ENCODE measurements around the gene RABGEF1.
"Not testable (repeated sequence)": the region's sequence is repeated elsewhere in the genome, so short reads cannot be mapped to it uniquely, and the experiment has no call there.

RABGEF1 gene

GRCh38 chr7:66740302-66740979 lies at the start of gene RABGEF1:
RABGEF1 (plus strand) TSS chr7:66740733; CDS start chr7:66771900, 31,167 bp downstream.
- peak; percentile 75 for DNase-seq

DNA sequence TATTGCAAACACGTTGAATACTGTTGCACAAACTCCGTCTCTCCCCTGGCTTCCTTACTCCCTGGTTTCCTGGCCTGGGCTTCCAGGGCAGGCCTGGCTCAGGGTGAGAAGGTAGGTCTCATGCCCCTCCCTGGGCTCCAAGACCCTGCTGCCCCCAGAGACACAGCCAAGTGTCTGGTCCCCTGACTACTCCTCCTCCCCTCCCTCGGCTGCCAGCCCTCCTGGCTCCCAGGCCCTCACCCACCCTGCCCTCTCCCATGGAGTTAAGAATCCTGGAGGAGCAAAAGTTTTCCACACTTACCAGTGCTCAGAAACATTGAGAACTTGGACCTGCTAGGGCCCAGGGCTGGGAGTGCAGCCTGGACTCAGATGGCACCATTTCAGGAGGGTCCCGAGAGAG lies 47.2 kb upstream of the RABGEF1 start:
- DNase-seq: no peak

GRCh38 chr7:66694286-66694685 lies 46.2 kb upstream of the RABGEF1 start:
- DNase-seq: no peak

GRCh38 chr7:66695417-66695816 lies 45.1 kb upstream of the RABGEF1 start:
- DNase-seq: not testable (repeated sequence)

- DNase-seq: not testable (repeated sequence)
These were observed 44.4 kb upstream of the RABGEF1 start for GRCh38 chr7:66696134-66696533.

DNA sequence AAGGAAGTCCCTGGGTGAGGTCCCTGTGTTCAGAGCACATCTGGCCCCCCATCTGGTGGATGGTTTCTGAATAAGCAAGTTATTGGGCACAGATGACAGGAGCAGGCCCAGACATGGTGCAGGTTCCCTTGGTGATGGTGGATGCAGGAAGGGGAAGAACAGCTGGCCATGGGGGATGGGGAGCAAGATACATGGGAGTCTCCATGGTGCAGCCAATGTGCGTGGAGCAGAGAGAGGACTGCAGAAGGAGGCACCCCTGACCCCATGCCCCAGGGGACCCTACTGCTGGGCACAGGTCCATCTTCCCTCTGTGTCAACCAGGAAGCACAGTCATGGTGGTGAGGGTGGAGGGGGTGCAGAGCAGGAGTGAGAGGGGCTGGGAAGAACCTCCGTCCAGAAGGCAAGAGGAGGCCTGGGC lies 43.8 kb upstream of the RABGEF1 start:
- no peak for DNase-seq

DNA sequence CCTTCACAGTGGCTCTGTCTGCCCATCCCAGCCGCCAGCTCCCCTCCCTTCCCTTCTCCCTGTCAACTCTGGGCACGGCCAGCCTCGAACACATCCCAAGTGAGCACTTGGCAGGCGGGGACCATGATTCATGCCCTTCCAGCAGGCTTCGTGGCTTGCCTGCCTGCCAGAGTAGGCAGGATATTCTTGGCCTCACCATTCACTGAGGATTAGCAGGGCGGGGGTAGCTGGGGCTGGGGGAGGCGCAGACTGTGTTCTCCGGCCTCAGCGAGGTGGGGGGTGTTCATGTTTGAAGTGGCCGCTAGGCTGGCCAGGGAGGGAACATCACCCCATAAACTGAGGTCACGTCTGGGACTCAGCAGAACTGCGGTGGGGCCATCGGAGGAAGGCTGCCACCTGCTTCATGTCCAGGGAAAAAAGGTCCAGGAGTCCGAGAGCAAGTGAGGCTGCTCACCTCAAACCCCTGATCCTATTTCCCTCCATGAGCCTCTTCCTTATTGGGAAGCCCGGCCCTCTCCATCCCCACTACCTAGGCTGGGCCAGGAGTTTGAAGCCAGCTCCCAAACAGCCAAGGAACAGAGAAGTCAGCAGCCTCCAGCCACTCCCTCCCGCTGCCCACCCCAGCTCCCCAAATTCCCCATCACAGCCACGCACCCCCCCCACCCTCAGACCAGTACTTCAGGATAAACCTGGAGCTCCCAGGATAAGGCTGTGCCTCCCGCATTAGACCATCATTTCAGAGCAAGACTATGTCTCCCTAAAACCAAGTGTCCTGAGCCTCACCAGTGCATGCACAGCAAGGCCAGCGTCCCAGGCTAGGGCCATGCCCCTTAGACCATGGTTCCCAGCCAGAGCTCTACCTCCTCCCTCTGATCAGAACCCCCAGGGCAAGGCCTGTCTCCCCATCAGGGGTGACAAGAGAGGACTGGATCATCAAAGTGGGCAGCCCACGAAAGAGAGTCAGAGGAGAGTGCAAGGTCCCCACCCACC lies 42.8 kb upstream of the RABGEF1 start:
- DNase-seq: no peak

DNA sequence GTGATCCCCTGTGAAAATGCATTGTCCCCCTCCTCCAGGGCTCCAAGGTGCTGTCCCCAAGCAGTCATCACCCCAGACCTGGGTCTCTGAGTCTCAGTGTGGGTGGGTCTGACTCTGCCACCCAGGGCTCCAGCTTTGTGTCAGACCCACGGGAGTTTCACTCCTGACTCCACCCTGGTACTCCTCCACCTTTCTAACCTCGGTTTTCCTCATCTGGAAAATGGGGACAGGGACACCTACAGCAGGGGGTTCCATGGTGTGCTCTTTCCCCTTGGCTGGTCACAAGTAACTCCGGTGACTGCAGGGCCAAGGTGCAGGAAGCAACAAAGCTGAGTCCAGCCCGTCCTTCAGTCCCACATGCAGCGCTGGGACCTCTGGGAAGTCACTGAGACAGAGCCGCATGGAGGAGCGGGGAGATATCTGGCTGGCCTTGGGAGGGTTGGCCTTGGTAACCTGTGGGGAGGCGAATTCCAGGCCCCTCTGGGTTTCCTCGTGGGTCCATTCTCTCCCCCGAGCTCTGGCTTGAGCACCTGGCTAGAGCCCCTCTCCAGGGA lies 41.8 kb upstream of the RABGEF1 start:
- DNase-seq: no peak

- no peak for DNase-seq
These were observed 40.5 kb upstream of the RABGEF1 start for GRCh38 chr7:66699998-66700397.

DNA sequence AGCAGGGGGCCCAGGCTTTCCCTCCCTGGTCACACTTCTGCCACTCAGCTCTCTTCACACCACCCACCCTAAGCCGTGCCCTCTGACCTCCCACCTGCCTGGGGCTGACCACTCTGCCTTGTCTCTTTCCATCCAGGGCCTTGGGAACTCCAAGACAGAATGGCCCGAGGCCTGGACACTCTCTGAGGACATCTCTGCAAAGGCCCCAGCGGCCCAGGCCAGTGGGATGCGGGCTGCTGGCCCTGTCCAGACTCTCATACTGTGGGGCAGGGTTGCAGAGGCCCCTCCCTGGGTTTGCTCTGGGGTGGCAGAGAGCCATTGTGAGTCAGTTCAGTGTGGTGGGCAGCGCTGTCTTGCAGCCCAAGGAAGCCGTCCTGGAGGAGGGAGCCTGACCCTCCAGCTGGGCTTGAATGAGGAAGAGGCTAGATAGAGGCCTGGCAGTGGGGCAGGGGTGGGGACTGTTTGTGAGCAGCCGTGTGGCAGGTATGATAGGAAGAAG lies 39.9 kb upstream of the RABGEF1 start:
- DNase-seq: no peak

GRCh38 chr7:66707825-66708224 lies 32.7 kb upstream of the RABGEF1 start:
- DNase-seq: no peak

GRCh38 chr7:66710752-66711151 lies 29.8 kb upstream of the RABGEF1 start:
- DNase-seq: not testable (repeated sequence)

DNA sequence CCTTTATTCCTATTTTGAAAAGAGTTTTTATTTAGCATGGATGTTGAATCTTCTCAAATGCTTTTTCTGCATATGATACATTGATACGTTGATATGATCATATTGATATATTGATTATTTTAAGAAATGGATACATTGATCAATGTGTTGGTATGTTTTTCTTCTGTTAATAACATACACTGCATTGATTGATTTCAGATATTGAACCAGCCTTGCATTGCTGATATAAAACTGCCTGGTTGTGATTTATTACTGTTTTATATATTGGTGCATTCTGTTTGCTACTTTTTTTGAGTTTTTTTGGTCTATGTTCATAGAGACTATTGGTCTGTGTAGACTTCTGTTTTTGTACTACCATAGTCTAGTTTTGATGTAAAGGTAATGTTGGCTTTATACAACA lies 26.8 kb upstream of the RABGEF1 start:
- no peak for DNase-seq

- DNase-seq: not testable (repeated sequence)
These were observed 23.9 kb upstream of the RABGEF1 start for GRCh38 chr7:66716634-66717033.

- no peak for DNase-seq
These were observed 20.0 kb upstream of the RABGEF1 start for GRCh38 chr7:66720561-66720960.

- no peak for DNase-seq
These were observed 14.7 kb upstream of the RABGEF1 start for GRCh38 chr7:66725843-66726242.

DNA sequence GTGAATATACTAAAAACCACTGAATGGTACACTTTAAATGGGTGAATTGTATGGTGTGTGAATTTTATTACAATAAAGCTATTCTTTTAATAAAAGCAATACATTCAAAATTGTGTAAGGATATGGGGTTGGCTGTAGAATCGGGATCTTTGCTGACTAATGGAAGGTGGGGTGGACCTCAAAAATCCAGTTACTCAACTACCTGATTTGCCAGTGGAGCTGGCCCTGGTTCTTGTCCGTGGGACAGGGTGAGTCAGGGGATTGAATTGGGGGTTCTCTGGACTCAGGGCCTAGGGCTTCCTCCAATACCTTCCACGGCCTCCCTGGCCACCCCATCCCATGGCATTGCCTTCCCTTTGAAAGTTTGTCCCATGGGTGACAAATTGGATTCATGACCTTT lies 13.5 kb upstream of the RABGEF1 start:
- no peak for DNase-seq

DNA sequence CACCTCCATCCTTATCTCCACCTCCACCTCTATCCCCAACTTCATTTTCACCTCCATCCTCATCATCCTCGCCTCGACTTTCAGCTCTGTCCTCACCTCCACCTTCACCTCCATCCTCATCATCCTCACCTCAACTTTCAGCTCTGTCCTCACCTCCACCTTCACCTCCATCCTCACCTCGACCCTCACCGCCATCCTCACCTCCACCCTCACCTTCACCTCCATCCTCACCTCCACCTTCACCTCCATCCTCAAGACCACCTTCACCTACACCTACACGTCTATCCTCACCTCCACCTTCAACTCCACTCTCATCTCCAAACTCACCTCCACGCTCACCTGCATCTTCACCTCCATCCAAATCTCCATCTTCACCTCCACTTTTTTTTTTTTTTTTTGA lies 12.0 kb upstream of the RABGEF1 start:
- no peak for DNase-seq

DNA sequence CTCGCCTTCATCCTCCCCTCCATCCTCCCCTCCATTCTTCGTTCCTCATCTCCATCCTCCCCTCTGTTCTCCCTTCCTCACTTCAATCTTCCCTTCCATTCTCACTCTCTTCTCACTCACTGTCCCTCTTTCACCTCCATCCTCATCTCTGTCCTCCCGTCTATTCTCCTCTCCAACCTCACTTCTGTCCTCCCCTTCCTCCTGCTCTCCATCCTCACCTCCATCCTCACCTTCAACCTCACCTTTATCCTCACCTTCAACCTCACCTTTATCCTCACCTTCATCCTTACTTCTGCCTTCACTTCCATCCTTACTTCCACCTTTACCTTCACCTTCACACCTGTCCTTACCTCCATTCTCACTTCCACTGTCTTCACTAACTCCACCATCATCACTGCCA lies 11.3 kb upstream of the RABGEF1 start:
- no peak for DNase-seq

- DNase-seq: no peak
These were observed 8.5 kb upstream of the RABGEF1 start for GRCh38 chr7:66731986-66732385.

GRCh38 chr7:66732439-66732838 lies 8.1 kb upstream of the RABGEF1 start:
- no peak for DNase-seq

- DNase-seq: no peak
These were observed 6.5 kb upstream of the RABGEF1 start for GRCh38 chr7:66734006-66734405.

DNA sequence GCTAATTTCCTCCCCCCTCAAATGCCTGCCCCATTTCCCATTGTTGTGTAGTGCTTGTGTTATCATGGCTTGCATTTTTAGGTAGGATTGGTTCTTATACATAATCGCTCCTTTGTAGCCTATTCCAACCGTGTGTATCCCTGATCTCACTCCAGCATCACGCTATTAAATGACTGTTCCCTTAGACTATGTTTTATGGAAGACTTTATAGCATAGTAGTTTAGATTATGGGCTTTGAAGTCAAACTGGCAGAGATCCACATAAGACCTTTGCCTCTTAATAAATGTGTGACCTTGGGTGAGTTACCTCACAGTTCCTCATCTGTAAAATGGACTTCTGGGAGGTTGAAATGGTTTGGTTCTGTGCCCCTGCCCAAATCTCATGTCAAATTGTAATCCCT lies 5.4 kb upstream of the RABGEF1 start:
- DNase-seq: no peak

GRCh38 chr7:66735850-66736249 lies 4.7 kb upstream of the RABGEF1 start:
- no peak for DNase-seq
